GM18499 (cell line): Measurements from ENCODE around the gene NCKAP5.
"Not testable (repeated sequence)": the region's sequence is repeated elsewhere in the genome, so short reads cannot be mapped to it uniquely, and the experiment has no call there.

Source experiments
- ATAC-seq: cut with Tn5 transposase; IDR thresholded peaks from one replicate; pipeline ENCODE4 v1.9.1; 2021; ENCODE audit warnings: moderate number of reproducible peaks; ENCODE audit not compliant: insufficient read depth, unreplicated experiment

NCKAP5 gene

DNA sequence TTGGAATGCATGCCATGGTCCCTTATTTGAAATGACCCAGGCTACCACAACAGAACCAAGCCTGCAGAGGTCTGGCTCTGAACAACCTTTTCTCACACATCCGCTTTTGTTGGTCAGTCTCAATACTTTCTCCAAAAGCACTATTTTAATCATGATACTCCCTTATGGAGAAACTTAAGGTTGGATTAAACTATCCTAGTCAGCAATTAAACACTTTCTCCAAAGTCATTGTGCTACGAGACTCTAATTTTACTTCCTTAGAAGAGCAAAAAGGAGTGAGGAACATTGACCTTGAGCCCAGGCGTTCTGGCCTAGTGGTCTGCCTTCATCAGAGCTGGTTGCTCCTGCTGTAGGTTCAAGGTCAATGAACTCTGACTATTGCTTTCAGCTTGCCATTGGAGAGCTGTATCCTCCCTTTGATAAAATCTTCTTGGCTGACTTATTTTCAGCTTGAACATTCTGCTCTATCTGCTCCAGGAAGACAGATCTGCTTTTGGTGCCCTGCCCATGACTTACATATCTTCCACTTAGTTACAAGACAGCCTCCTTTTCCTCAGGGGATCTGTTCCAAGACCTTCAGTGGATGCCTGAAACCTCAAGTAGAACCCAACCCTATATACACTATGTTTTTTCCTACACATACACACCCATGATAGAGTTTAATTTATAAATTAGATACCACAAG lies 91.2 kb downstream of the NCKAP5 start:
- no peak for ATAC-seq

DNA sequence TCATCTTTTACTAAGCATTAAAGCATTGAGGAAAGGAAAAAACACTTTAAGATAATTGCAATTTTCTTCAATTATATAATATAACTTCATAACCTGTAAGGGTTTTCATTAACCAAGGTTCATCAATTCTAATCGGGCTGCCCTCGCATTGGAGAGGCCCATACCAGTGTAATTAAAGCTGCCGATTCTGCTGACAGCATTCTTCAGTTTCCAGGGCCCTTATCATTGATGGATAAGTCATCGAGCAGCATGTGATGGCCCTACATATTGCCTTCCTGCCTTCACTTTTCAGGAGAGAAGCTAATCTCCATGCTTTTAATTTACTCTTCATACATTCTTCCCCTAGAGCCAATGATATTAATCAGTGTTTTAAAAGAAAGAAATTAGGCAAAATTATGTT lies 92.0 kb downstream of the NCKAP5 start:
- ATAC-seq: no peak

DNA sequence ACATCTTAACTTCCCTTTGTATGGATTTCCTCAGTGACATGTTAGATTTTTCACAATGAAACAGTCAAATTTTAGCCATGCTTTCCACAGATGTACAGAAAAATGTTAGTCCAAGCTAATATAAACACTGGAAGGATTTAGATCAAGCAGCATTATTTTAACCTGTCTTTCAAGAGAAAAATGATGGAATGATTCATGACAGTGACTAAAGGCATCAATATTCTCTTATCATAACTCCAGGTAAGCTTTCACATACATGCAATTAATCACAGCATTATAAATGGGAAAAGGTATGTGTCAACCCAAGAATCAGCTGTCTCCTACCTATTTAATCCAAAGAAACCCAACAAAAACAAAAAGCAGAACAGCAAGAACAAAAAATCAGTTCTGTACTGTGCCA lies 92.7 kb downstream of the NCKAP5 start:
- ATAC-seq: no peak

DNA sequence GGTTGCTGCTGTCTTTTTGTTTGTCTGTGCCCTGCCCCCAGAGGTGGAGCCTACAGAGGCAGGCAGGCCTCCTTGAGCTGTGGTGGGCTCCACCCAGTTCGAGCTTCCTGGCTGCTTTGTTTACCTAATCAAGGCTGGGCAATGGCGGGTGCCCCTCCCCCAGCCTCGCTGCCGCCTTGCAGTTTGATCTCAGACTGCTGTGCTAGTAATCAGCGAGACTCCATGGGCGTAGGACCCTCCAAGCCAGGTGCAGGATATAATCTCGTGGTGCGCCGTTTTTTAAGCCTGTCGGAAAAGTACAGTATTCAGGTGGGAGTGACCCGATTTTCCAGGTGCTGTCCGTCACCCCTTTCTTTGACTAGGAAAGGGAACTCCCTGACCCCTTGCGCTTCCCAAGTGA lies 97.8 kb downstream of the NCKAP5 start:
- ATAC-seq: not testable (repeated sequence)

GRCh38 chr2:133462811-133463210 lies 105.5 kb downstream of the NCKAP5 start:
- ATAC-seq: no peak

DNA sequence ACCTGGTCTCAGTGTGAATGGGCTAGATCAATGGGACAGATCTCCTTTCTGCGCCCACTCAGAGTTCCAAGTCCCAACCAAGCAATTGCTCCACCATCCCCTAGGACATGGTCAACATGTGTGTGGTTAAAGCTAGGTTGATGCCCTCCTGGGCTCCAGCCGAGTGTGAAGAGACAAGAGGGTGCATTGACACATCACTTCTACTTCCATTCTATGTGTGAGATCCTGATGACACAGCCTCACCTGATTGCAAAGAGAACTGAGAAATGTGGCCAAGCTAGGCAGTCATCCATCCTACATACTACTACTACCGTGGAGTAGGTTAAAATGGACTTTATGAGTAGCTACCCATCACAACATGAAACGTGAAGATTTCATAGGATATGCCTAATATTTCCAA lies 106.8 kb downstream of the NCKAP5 start:
- no peak for ATAC-seq

DNA sequence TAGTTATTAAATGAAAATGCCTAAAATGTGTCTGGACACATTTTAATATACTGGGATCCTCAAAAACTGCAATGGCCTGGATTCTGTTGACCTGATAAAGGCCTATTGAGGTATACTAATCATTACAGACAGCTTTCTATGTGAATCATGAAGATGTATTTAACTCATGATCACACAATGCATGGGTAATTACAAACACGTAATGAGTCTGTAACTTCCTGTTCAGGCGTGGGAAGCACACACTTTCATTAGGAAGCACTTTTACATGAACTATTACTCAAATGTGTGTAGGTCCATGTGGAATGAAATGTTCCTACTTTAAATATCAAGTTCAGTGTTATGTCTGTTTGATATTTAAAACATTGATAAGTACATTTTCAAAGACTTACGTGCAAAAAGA lies 108.7 kb downstream of the NCKAP5 start:
- ATAC-seq: no peak

DNA sequence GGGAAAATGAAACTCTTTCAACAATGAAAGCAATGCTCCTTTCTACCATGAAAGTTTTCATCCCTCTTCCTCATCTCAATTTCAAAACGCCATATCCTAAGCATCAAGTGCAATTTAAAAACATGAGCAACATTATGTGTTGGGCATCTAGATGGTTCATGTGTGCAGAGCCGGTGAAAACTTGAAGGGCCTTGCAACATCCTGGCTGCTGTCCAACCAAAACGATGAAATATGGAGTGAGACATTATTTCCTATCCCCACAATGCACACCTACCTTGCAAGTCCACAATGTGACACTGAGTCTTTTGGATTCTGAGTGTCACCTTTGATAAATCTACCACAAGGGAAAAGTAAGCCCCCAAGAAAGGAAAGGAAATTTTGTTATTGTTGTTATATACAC lies 110.0 kb downstream of the NCKAP5 start:
- ATAC-seq: no peak

DNA sequence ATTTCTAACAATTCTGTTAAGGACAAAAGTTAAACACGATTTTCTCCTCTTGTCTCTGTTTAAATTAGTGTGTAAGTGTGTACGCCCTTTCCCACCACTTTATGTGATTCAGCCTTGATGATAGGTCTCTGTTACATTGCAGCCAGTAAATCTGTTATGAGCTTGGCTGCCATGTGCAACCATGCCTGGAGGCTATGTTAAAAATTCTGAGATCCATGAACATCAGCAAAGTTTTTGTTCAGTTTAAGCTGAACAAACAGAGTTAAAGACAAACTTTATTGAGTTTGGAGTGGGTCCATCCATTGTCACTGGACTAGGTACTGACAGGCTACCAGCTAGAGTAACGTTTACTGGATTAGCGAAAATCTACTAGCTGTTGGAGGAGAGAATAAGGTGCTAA lies 110.4 kb downstream of the NCKAP5 start:
- ATAC-seq: no peak

- no peak for ATAC-seq
Measured at GRCh38 chr2:133456971-133457370, 111.3 kb downstream of the NCKAP5 start.

- ATAC-seq: no peak
Measured at GRCh38 chr2:133456156-133456555, 112.1 kb downstream of the NCKAP5 start.

DNA sequence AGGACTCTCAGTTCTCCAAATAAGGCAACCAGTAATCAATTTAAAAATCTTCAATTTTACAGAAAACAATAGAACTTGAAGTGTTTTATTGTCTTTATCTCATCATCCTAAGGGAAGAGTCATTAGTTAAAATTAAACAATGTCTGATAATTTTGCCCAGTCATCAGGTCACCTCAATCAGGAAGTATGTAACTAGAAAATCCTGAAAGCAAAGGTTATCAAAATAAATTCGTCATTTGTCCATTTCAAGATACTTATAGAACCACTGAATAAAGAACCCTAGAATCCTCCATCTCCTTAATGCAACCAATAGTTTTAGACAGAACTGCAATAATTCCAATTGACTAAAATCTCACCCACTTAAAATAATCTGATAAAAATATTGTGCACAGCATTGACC lies 115.2 kb downstream of the NCKAP5 start:
- ATAC-seq: no peak

DNA sequence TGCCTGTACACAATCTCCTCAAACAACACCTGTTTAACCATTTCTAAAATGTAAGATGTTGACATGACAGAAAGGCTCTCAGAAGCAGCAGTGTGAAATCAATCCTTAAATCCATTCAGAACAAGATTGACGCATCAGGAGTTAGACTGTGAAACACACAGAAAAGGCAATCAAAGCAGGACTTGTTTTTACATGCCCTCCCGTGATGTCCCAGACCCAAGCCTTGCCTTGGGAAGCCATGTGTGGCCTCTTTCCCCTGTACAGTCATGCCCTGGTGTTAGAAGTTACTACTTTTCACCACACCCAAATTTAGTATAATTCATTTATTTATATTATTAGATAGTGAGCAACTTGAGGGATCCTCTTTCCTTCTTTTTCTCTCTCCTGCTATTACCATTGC lies 115.7 kb downstream of the NCKAP5 start:
- no peak for ATAC-seq

DNA sequence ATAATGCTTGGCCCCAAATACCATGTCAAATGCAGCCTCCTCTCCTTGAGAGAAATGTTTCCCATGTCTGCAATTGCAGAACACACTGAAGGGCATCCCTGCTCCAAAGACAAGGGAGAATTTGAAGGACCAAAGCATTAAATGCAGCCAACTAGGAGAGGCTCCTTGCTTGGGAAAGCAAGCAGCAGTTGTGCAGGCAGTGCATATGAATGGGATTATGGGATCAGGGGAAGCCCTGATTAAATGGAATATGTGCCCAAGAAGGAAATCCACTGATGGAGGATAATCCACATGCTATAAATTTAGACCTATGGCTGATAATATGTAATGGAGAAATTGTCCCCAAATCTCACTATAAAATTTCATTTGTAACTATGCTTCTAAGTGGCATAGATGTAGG lies 116.1 kb downstream of the NCKAP5 start:
- no peak for ATAC-seq

DNA sequence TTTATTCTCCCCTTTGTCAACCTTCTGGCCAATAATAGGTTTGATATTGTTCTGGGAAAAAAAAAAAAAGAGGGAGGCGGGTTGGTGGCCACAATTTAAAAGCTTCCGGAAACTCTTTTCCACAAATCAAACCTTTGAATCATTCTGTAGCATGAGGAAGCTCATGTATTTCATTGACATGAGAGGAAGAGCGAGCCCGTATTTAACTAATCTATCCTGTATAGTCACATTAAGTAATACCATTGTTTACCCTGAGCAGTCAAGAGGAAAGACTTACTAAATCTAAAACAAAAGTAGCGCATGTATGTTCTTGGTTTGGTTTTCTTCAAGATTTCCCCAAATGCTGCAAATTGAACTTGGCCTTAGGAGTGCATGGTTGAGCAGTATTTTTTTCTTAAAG lies 120.1 kb downstream of the NCKAP5 start:
- ATAC-seq: no peak

GRCh38 chr2:133447303-133447702 lies 121.0 kb downstream of the NCKAP5 start:
- ATAC-seq: no peak

GRCh38 chr2:133444465-133444864 lies 123.8 kb downstream of the NCKAP5 start:
- no peak for ATAC-seq

DNA sequence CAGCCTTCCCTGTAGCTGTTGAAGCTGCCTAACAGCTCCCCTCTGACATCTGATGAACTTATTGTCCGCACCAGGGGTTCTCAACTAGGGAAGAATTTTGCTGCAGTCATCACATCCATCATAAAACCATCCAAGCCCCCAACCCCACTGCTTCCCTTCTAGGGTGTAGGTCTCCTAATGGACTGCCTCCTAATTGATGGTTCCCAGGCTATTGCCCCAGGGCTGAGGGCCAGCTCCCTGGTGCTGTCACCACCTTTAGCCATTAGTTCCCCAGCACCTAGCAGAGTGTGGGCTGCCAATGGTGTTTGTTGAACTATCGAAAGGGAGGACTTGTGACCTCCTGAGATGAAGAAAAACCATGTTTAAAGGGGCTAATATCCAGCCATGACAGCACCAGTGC lies 125.9 kb downstream of the NCKAP5 start:
- ATAC-seq: no peak

- ATAC-seq: no peak
Measured at GRCh38 chr2:133439565-133439920, 128.7 kb downstream of the NCKAP5 start.

DNA sequence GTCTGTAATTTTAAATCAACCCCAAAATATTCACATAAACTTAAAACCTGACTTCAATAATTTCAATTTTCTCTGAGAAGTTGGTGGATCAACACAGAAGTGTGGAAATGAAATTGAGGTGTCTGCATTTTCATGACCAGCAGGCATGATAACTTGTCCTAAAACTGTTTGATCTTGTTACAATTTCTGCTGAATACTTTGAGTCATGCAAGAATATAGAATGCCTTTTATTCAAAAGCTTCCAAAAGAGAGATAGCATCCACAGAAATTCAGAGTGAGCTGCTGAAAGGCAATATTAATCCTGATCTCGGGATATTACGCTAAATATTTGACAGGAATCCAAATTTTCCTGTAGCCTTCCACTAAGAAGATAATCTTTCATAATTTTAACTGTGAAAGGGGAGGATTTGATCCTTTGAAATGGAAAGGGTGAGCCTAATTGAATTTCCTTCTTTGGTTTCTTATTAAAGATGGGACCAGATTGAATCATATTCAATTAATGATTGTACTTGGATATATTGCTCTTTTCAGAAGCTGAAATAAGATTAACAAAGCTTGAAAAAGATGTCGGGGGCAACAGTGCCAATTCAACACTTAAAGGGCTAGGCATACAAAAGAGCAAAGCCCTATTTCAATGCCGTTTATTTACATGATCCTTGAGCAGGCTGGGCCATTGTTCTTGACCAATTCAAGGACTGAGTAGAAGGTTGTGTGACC lies 129.3 kb downstream of the NCKAP5 start:
- ATAC-seq: no peak

- no peak for ATAC-seq
Measured at GRCh38 chr2:133438026-133438425, 130.2 kb downstream of the NCKAP5 start.

DNA sequence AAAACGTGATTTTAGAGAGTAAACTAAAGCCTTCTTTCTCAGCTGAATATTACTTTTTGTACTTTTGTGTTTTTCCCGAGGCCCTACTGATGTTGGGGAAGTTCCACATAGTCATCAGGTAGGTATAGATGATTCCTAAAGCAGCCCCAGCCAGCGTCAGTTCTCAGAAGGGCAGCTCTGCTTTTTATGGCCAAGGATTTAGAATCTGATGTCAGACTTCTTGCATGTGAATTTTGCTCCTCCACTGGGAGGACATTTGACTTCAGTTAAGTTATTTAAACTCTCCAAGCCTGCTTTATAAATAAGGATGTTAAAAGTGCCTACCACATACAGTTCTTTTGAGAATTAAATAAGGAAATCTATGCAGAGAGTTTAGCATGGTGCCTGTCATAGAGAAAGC lies 130.8 kb downstream of the NCKAP5 start:
- ATAC-seq: no peak
